Neural progenitor cell (in vitro differentiated cells): ENCODE measurements around the gene ASXL3. TPM values are rescaled to one million over a fixed set of nuclear protein-coding genes. Genes with fewer than 3 reads are reported as not detected.

ENCODE experiments used
- DNase-seq: peaks from one replicate; pipeline ENCODE4 v3.0.0-alpha.2; 2016; ENCODE audit warnings: low spot score
- H2AFZ ChIP-seq: fragments of 200-600 bp; sonication (generic); replicated peaks from 2 replicates; pipeline ENCODE4 v1.6.1; 2016; ENCODE audit warnings: antibody characterized with exemption
- H3F3A ChIP-seq: fragments of 200-600 bp; sonication (generic); 2 replicates; pipeline ENCODE4 v1.6.1; 2016; ENCODE audit warnings: antibody characterized with exemption, low read depth
- H3K27ac ChIP-seq: fragments of 200-600 bp; sonication (generic); 2 replicates; pipeline ENCODE4 v1.5.1; 2016; ENCODE audit warnings: mild to moderate bottlenecking
- H3K27me3 ChIP-seq: fragments of 200-600 bp; sonication (generic); 2 replicates; pipeline ENCODE4 v1.6.1; 2016; ENCODE audit warnings: mild to moderate bottlenecking, moderate library complexity
- H3K36me3 ChIP-seq: fragments of 200-600 bp; sonication (generic); 2 replicates; pipeline ENCODE4 v1.5.1; 2016
- H3K4me1 ChIP-seq: fragments of 200-600 bp; sonication (generic); 2 replicates; pipeline ENCODE4 v1.6.1; 2016; ENCODE audit warnings: mixed run types
- H3K4me2 ChIP-seq: fragments of 200-600 bp; sonication (generic); 2 replicates; pipeline ENCODE4 v1.6.1; 2016
- H3K4me3 ChIP-seq: fragments of 200-600 bp; sonication (generic); 2 replicates; pipeline ENCODE4 v1.5.1; 2016
- H3K79me2 ChIP-seq: fragments of 200-600 bp; sonication (generic); 2 replicates; pipeline ENCODE4 v1.6.1; 2016; ENCODE audit warnings: low read depth
- H3K9ac ChIP-seq: fragments of 200-600 bp; sonication (generic); 2 replicates; pipeline ENCODE4 v1.6.1; 2016
- H3K9me3 ChIP-seq: fragments of 200-600 bp; sonication (generic); 2 replicates; pipeline ENCODE4 v1.5.1; 2016; ENCODE audit warnings: low read depth
- H4K20me1 ChIP-seq: fragments of 200-600 bp; sonication (generic); 2 replicates; pipeline ENCODE4 v1.6.1; 2016; ENCODE audit warnings: low read depth
- H3K27ac Mint-ChIP-seq: 3 replicates; pipeline ENCODE4 v1.8.0; 2021; ENCODE audit warnings: mixed read lengths
- H3K27me3 Mint-ChIP-seq: 2 replicates; pipeline ENCODE4 v1.8.0; 2022; ENCODE audit warnings: low read depth, mild to moderate bottlenecking, inconsistent platforms, moderate library complexity, mixed read lengths; ENCODE audit not compliant: insufficient read depth
- H3K36me3 Mint-ChIP-seq: 3 replicates; pipeline ENCODE4 v1.8.0; 2021; ENCODE audit warnings: mixed read lengths
- H3K4me1 Mint-ChIP-seq: 3 replicates; pipeline ENCODE4 v1.8.0; 2021; ENCODE audit warnings: mixed read lengths
- H3K4me3 Mint-ChIP-seq: 3 replicates; pipeline ENCODE4 v1.8.0; 2021; ENCODE audit warnings: mild to moderate bottlenecking, moderate library complexity, mixed read lengths
- H3K9me3 Mint-ChIP-seq: 3 replicates; pipeline ENCODE4 v1.8.0; 2020; ENCODE audit warnings: mixed read lengths
- CTCF ChIP-seq: fragments of 200-600 bp; sonication (generic); IDR thresholded peaks from 2 replicates; pipeline ENCODE4 v1.5.1; 2017; ENCODE audit warnings: antibody characterized with exemption, mild to moderate bottlenecking
- EZH2 ChIP-seq: fragments of 200-600 bp; sonication (generic); IDR thresholded peaks from 2 replicates; pipeline ENCODE4 v1.6.1; 2017; ENCODE audit warnings: antibody characterized with exemption, mild to moderate bottlenecking, moderate library complexity
- EZH2phosphoT487 ChIP-seq: fragments of 200-600 bp; sonication (generic); IDR thresholded peaks from 2 replicates; pipeline ENCODE4 v1.6.1; 2017; ENCODE audit warnings: antibody characterized with exemption
- total RNA-seq: library from RNA; depleted of rRNA; stranded (reverse); fragments of >200 nt; gene quantifications from 2 replicates; pipeline ENCODE4 v1.2.3, GENCODE V29; 2015; ENCODE audit warnings: low replicate concordance

ASXL3 gene
- total RNA-seq, 1 donor from 2014 or later, result 5.1 TPM

GRCh38 chr18:33538418-33539042 is 39.5 kb upstream of the ASXL3 start:
- Histone ChIP-seq H3K9me3 (no peaks in the 10 kb centered on the region), H2AFZ (no peak overlapping the region), H4K20me1 (no peaks in the 10 kb centered on the region), H3F3A (no peaks in the 10 kb centered on the region), H3K9ac (no peak overlapping the region), H3K27me3 (no peaks in the 10 kb centered on the region), H3K4me1 (peaks cover 5% of the 10 kb centered on the region), H3K4me2 (no peak overlapping the region), H3K79me2 (no peaks in the 10 kb centered on the region), H3K27ac (no peak overlapping the region), H3K36me3 (no peaks in the 10 kb centered on the region), H3K4me3 (no peak overlapping the region)
- H3K36me3 Mint-ChIP-seq, result no peaks in the 10 kb centered on the region
- H3K27ac Mint-ChIP-seq, result no peak overlapping the region
- no peak for DNase-seq
- H3K4me1 Mint-ChIP-seq, result peaks cover 9% of the 10 kb centered on the region
- peaks cover 5% of the 10 kb centered on the region for H3K27me3 Mint-ChIP-seq
- H3K4me3 Mint-ChIP-seq, result no peak overlapping the region
- no peak for TF ChIP-seq EZH2phosphoT487
- no peak for TF ChIP-seq EZH2
- no peak for TF ChIP-seq CTCF
- no peaks in the 10 kb centered on the region for H3K9me3 Mint-ChIP-seq

DNA sequence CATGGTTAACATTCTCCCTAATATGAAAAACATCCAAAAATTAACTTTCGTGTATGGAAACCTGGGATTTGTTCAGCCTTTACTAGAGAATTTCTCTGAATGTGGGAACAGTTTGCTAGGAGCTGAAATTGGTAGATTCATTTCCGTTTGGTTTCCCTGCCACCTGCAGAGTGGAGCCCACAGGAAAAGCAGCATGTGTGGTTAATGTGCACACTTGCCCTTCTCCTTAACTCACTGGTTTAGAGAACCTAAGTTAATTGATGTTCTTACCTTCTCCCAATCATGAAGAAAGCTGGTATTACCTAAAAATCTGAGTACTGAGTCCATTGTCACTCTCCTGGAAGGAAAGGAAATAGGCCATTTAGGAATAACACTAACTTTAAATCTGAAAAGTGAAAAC is 37.6 kb upstream of the ASXL3 start:
- Mint-ChIP-seq H3K4me1 (peaks cover 10% of the 10 kb centered on the region), H3K4me3 (no peak overlapping the region), H3K27me3 (peaks cover 5% of the 10 kb centered on the region), H3K9me3 (no peaks in the 10 kb centered on the region), H3K27ac (no peak overlapping the region), H3K36me3 (no peaks in the 10 kb centered on the region)
- Histone ChIP-seq H3K27me3 (no peaks in the 10 kb centered on the region), H3K9ac (no peak overlapping the region), H3K9me3 (no peaks in the 10 kb centered on the region), H3K4me2 (no peak overlapping the region), H3K4me3 (no peak overlapping the region), H2AFZ (no peak overlapping the region), H4K20me1 (no peaks in the 10 kb centered on the region), H3K4me1 (peaks cover 8% of the 10 kb centered on the region), H3K27ac (no peak overlapping the region), H3K79me2 (no peaks in the 10 kb centered on the region), H3F3A (no peaks in the 10 kb centered on the region), H3K36me3 (no peaks in the 10 kb centered on the region)
- TF ChIP-seq CTCF, result no peak
- TF ChIP-seq EZH2, result no peak
- no peak for TF ChIP-seq EZH2phosphoT487
- DNase-seq, result no peak

DNA sequence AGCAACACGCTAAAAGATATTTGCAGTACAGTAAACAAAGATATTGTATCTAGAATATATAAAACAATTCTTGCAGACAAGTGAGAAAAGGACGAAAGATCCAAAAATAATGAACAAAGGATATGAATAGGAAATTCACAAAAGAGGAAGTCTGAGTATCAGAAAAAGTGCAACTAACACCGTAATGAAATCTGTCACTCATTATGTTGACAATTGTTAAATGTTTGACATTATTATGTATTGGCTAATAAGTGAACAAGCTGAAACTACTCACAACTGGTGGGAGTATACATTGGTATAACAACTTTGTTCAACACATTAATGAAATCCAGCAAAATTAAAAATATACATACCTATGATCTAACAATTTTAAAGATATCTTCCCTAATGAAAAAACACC is 36.7 kb upstream of the ASXL3 start:
- H3K4me3 Mint-ChIP-seq, result no peak overlapping the region
- Histone ChIP-seq H3K4me1 (peaks cover 4% of the 10 kb centered on the region), H3K9ac (no peak overlapping the region), H3K4me3 (no peak overlapping the region), H4K20me1 (no peaks in the 10 kb centered on the region), H3K4me2 (no peak overlapping the region), H3K79me2 (no peaks in the 10 kb centered on the region), H3K9me3 (no peaks in the 10 kb centered on the region), H3K27ac (no peak overlapping the region), H3K36me3 (no peaks in the 10 kb centered on the region), H2AFZ (no peak overlapping the region), H3F3A (no peaks in the 10 kb centered on the region), H3K27me3 (no peaks in the 10 kb centered on the region)
- no peaks in the 10 kb centered on the region for H3K9me3 Mint-ChIP-seq
- no peak overlapping the region for H3K27ac Mint-ChIP-seq
- H3K4me1 Mint-ChIP-seq, result peaks cover 10% of the 10 kb centered on the region
- no peak for DNase-seq
- H3K27me3 Mint-ChIP-seq, result peaks cover 2% of the 10 kb centered on the region
- TF ChIP-seq EZH2phosphoT487, result no peak
- no peak for TF ChIP-seq EZH2
- TF ChIP-seq CTCF, result no peak
- no peaks in the 10 kb centered on the region for H3K36me3 Mint-ChIP-seq
